HUES6 (cell line): ENCODE measurements around the gene ANKH.
A peak's percentile ranks its signal among the peaks of the same experiment; 100 is the strongest.

ENCODE experiments used
- H3K27ac ChIP-seq: 2 replicates; pipeline ENCODE4 v1.7.0; 2013; ENCODE audit warnings: low read depth, mild to moderate bottlenecking, low read length, inconsistent platforms
- H3K27me3 ChIP-seq: 2 replicates; pipeline ENCODE4 v1.6.1; 2013; ENCODE audit warnings: low read length; ENCODE audit not compliant: control insufficient read depth, insufficient read depth
- H3K36me3 ChIP-seq: 2 replicates; pipeline ENCODE4 v1.6.1; 2013; ENCODE audit warnings: low read length; ENCODE audit not compliant: control insufficient read depth, insufficient read depth
- H3K4me1 ChIP-seq: 2 replicates; pipeline ENCODE4 v1.6.1; 2013; ENCODE audit warnings: low read length; ENCODE audit not compliant: control insufficient read depth, insufficient read depth
- H3K4me3 ChIP-seq: 2 replicates; pipeline ENCODE4 v1.5.1; 2013; ENCODE audit warnings: low read depth, low read length
- H3K9ac ChIP-seq: one replicate; pipeline ENCODE4 v1.6.1; 2013; ENCODE audit warnings: mild to moderate bottlenecking, low read length
- H3K9me3 ChIP-seq: 2 replicates; pipeline ENCODE4 v1.6.1; 2013; ENCODE audit warnings: low read depth, low read length; ENCODE audit not compliant: control insufficient read depth, insufficient read depth

ANKH gene

DNA sequence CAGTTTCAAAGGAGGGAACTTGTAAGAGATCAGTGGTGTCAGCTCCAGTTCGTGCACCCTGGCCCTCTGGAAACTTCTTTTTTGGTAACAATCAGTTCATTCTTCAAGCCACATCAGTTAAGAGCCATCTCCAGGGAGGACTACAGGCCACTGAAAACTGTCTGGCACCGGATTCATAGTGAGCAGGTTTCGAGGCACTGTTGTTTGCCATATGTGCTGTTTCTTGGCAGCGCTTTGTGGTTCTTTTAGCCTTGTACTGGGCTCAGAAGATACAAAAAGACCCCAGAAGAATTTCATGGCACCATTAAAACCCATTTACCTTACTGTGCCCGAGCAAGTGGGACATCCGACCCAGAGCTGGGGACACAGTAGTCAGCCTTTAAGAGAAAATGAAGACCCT lies 138.6 kb downstream of the ANKH start:
- Histone ChIP-seq H3K9me3 (no peaks in the 10 kb centered on the region), H3K27ac (no peak overlapping the region), H3K9ac (no peak overlapping the region), H3K4me3 (no peak overlapping the region), H3K4me1 (peaks cover 14% of the 10 kb centered on the region), H3K27me3 (no peaks in the 10 kb centered on the region), H3K36me3 (no peaks in the 10 kb centered on the region)

DNA sequence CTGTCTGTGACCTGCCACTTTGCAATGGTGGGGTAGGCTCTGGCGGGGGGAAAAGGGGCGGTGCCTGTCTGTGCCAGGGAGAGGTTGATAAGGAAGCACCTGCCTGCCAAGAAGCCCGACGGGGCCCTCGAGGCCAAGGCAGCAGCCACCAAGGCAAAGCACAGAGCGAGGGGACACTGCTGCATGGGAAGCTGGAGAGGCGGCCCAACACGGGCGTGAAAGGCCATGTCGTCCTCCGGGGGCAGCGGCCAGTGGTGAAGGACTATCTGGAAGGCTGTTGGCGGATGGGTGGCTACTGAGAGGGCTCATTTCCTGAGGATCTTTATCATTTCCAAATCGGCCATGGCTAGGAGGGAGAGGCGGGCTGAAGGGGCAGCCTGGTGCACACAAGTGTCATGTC lies 140.7 kb downstream of the ANKH start:
- Histone ChIP-seq H3K27me3 (no peaks in the 10 kb centered on the region), H3K9me3 (no peaks in the 10 kb centered on the region), H3K36me3 (no peaks in the 10 kb centered on the region), H3K27ac (no peak overlapping the region), H3K9ac (no peak overlapping the region), H3K4me1 (peaks cover 28% of the 10 kb centered on the region), H3K4me3 (no peak overlapping the region)

DNA sequence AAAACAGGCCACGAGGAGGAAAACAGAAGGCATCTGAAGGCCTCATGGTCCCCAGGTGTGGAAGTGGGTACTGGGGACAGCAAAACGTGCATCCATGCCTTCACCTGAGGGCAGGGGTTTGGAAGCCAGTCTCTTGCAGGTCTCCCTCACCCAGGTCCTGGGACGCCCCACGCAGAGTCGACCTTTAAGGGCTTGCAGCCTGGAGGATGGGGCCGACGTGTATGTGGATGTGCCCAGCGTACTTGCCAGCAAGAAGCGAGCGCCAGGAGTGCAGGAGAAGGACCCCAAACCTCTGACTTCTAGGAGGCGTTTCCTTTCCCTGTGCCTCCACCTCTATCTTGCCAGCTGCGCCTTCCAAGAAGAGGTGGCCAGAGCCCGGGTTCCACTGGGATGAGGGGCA lies 141.1 kb downstream of the ANKH start:
- Histone ChIP-seq H3K27ac (no peak overlapping the region), H3K9me3 (no peaks in the 10 kb centered on the region), H3K4me3 (no peak overlapping the region), H3K27me3 (no peaks in the 10 kb centered on the region), H3K9ac (no peak overlapping the region), H3K36me3 (no peaks in the 10 kb centered on the region), H3K4me1 (peaks cover 29% of the 10 kb centered on the region)

DNA sequence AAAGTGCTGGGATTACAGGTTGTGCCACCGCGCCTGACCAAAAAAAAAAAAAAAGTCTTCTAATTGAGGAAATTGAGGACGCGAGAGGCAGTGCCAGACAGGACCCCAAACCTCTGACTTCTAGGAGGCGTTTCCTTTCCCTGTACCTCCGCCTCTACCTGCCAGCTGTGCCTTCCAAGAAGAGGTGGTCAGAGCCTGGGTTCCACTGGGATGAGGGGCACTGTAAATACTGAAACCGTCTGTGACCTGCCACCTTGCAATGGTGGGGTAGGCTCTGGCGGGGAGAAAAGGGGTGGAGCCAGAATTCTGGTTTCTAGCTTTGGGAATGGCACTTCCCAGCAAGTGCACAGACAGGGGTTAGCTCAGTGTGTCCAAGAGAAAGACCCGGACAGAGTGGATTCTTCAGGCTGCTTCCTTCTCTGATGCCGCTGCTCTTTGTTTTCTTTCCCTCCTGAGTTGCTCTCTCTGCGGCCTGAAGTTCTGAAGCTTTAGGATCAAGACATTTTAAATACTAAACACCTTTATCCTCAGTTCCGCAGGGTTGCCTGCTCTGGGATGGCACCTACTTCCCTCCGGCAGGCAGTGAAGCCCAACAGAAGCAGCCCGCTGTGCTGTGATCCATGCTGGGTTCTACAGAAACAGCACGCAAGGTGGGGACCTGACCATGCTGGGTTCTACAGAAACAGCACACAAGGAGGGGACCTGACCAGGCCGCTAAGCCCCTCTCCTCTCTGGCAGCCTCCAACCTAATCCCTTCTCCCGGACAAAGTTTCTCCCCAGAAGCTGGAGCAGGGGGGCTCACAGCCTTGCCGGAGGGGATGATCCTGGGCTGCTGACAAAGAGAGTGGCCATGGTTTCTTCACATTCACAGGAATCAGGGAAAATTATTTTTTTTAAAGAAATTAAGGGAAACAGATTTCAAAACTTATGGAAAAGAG lies 141.9 kb downstream of the ANKH start:
- Histone ChIP-seq H3K9me3 (no peaks in the 10 kb centered on the region), H3K36me3 (no peaks in the 10 kb centered on the region), H3K27me3 (no peaks in the 10 kb centered on the region), H3K4me3 (no peak overlapping the region), H3K27ac (no peak overlapping the region), H3K9ac (no peak overlapping the region), H3K4me1 (peaks cover 29% of the 10 kb centered on the region)

DNA sequence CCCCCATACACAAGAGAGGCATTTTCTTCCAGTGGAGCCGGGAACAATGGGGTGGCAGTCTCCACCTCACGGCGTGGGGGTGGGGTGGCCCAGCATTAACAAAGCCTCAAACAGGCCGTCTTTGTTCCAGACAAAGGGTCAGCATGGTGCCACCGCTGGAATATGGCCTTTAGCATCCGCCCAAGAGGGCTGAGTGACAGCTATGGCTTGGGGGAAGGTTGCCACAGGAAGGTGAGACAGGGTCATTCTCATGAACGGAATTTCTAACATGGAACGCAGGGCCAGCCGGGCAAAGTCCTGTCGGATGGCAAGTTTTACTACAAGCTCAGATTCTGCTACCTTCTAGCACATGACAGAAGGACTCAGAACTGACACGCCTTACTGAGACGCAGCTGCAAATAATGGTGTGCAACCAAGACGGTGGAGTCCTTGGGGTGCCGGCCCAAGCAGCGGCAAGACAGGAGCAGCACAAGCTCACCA lies 143.1 kb downstream of the ANKH start:
- H3K27me3 ChIP-seq: no peaks in the 10 kb centered on the region
- peak overlapping the region; percentile 84; the same call in 1 of the 2 replicates for H3K27ac ChIP-seq
- peak overlapping the region; percentile 37 for H3K4me3 ChIP-seq
- no peaks in the 10 kb centered on the region for H3K9me3 ChIP-seq
- peaks cover 29% of the 10 kb centered on the region for H3K4me1 ChIP-seq
- H3K9ac ChIP-seq: peak overlapping the region; percentile 78
- H3K36me3 ChIP-seq: no peaks in the 10 kb centered on the region

DNA sequence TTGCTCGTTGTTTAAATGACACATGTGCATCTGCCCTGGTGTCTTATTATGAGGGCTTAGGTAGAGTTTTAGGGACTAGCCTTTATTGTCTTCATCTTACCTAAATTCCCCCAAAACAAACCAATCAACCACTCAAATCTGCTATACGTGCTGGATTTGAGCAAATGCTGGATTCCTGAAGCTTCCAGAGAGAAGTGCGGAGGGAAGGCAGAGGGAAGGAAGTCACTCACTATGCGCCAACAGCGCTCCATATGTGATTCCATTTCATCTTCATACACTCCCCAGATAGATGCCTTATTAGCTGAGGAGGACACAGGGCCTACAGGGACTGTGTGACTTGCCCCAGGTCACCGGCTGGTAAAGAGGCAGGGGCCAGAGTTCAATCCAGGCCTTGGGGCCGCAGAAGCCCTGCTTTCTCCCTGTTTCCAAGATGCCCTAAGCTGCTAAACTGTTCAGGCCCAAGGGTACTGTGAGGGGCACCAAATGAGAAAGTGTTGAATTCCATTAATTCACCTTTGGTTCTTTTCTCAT lies 143.6 kb downstream of the ANKH start:
- H3K27ac ChIP-seq: peak overlapping the region; percentile 84
- H3K9ac ChIP-seq: peak overlapping the region; percentile 78
- H3K4me1 ChIP-seq: peaks cover 29% of the 10 kb centered on the region
- H3K9me3 ChIP-seq: no peaks in the 10 kb centered on the region
- H3K36me3 ChIP-seq: no peaks in the 10 kb centered on the region
- H3K4me3 ChIP-seq: peak overlapping the region; percentile 36
- H3K27me3 ChIP-seq: no peaks in the 10 kb centered on the region

DNA sequence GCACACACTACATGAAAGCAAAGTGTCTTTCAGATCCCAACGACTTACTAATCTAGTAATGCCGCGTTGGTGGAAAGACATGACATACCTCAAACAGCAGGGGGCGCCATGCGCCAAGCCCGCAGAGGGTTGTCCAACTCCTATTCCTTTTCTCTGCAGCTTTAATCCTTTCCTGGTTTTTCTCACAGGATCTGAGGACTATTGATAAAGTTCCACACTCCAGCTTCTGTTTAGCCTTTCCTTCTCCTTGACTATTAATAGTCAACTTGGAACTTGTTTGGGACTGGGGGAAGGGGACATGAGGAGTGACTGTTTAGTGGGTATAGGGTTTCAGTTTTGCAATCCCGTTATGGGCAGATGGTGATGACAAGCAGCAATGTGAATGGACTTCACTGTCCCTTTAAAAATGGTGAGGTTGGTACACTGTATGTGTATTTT lies 144.1 kb downstream of the ANKH start:
- H3K27me3 ChIP-seq: no peaks in the 10 kb centered on the region
- H3K4me1 ChIP-seq: peaks cover 29% of the 10 kb centered on the region
- H3K27ac ChIP-seq: no peak overlapping the region; the same call in 1 of the 2 replicates
- no peaks in the 10 kb centered on the region for H3K9me3 ChIP-seq
- no peaks in the 10 kb centered on the region for H3K36me3 ChIP-seq
- no peak overlapping the region for H3K9ac ChIP-seq
- no peak overlapping the region for H3K4me3 ChIP-seq

DNA sequence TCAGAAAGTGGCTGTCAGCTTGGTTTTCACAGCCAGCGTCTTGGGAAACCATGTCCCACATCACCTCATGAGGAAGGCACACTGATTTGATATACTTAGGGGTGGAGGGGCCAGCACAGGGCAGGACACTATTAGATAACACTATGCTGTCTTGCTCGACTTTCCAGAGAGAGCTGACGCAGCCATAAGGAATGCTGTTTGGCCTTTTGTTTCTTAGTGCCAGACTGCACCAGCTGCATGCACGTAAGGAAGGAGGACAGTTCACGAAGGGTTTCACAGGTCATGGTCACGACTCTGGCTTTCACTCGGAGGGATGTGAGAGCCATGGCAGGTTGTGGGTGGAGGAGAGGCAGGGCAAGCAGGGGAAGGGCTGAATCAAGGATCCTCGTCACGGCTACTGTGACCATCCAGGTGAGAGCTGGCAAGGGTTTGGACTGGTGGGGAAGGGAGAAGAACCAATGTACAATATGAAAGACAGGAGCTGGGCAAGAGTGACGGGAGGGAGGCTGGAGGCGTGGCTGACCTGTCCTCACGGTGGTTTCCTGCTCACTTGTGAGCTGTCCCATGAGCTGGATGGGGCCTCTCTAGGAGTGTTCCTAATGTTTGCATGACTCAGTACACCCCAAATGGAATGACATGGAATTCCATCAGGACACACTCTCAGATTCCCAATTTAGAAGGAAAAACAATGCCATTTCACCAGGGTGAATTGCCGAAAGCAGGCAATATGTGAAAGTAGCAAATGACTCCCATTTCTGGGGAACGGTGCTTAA lies 145.3 kb downstream of the ANKH start:
- H3K4me3 ChIP-seq: no peak overlapping the region

DNA sequence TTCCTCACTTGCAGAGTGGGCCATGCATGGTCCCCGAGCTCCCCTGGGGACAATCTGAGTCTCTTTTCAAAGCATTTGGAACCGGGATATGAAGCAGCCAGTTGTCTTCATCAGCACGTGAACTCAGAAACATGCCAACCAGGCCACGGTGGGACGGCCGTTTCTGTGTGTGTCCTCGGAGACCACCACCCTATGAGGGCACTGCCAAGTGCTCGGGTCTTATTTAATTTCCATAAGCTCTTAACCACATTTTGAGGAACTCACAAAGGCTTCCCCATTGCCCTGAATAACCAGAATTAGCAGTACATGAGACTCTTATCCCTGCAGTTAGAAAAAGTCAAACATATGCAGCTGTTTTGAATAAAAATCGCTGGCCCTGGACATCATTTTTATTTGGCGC lies 146.9 kb downstream of the ANKH start:
- H3K27ac ChIP-seq: no peak overlapping the region
- H3K9me3 ChIP-seq: no peaks in the 10 kb centered on the region
- H3K9ac ChIP-seq: no peak overlapping the region
- no peak overlapping the region for H3K4me3 ChIP-seq
- no peaks in the 10 kb centered on the region for H3K27me3 ChIP-seq
- no peaks in the 10 kb centered on the region for H3K36me3 ChIP-seq
- H3K4me1 ChIP-seq: peaks cover 27% of the 10 kb centered on the region

More for the DNA sequence above, 145.3 kb downstream of the ANKH start:
- no peaks in the 10 kb centered on the region for H3K27me3 ChIP-seq
- no peaks in the 10 kb centered on the region for H3K36me3 ChIP-seq
- peaks cover 29% of the 10 kb centered on the region for H3K4me1 ChIP-seq
- no peak overlapping the region for H3K9ac ChIP-seq
- H3K9me3 ChIP-seq: no peaks in the 10 kb centered on the region
- H3K27ac ChIP-seq: no peak overlapping the region

DNA sequence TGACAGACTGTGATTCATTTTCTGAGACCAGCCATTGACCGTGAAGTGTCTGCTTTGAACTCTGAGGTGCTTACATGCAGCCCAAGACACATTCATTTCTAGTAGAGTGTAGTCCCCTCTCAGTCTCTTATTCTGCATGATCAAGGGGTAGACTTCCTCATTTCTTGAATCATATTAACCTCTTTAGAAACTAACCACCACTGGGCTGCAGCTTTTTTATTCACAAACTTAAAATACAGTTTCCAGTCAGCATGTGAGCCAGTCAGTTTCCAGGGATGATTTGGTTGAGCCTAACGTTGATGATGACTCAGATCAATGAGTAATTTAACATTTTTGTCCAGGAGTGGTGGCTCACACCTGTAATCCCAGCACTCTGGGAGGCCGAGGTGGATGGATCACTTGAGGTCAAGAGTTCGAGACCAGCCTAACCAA lies 147.9 kb downstream of the ANKH start:
- no peak overlapping the region for H3K27ac ChIP-seq
- H3K4me3 ChIP-seq: no peak overlapping the region

More for the DNA sequence above, 147.9 kb downstream of the ANKH start:
- Histone ChIP-seq H3K9me3 (peaks cover 8% of the 10 kb centered on the region; the same call in 1 of the 2 replicates), H3K9ac (no peak overlapping the region), H3K36me3 (no peaks in the 10 kb centered on the region), H3K4me1 (peaks cover 21% of the 10 kb centered on the region), H3K27me3 (no peaks in the 10 kb centered on the region)
